Neural cell (in vitro differentiated cells): ENCODE results near the gene EVL. TPM values are rescaled to one million over a fixed set of nuclear protein-coding genes. Genes with fewer than 3 reads are reported as not detected.

Source experiments
- H2AFZ ChIP-seq: fragments of 200-600, 300-800 bp; sonication (generic), shearing (Covaris generic); 2 replicates; pipeline ENCODE4 v1.6.0; 2014; ENCODE audit warnings: low read depth, mild to moderate bottlenecking, antibody characterized with exemption, low read length, moderate library complexity
- H3F3A ChIP-seq: fragments of 200-600 bp; shearing (Covaris generic); 2 replicates; pipeline ENCODE4 v1.6.1; 2016; ENCODE audit warnings: mild to moderate bottlenecking, moderate library complexity, mixed read lengths, antibody characterized with exemption, low read length; ENCODE audit not compliant: insufficient read depth, poor library complexity, severe bottlenecking
- H3K27ac ChIP-seq: fragments of 200-600, 300-800 bp; sonication (generic), shearing (Covaris generic); 2 replicates; pipeline ENCODE4 v1.5.1; 2014; ENCODE audit warnings: mild to moderate bottlenecking, low read length, moderate library complexity
- H3K27me3 ChIP-seq: fragments of 300-800, 200-600 bp; sonication (generic), shearing (Covaris generic); 2 replicates; pipeline ENCODE4 v1.6.0; 2014; ENCODE audit warnings: mild to moderate bottlenecking, low read depth, low read length, moderate library complexity; ENCODE audit not compliant: insufficient read depth
- H3K36me3 ChIP-seq: fragments of 300-800, 200-600 bp; sonication (generic), shearing (Covaris generic); 2 replicates; pipeline ENCODE4 v1.5.1; 2014; ENCODE audit warnings: mild to moderate bottlenecking, antibody characterized with exemption, low read length, moderate library complexity; ENCODE audit not compliant: insufficient read depth
- H3K4me2 ChIP-seq: fragments of 300-800, 200-600 bp; sonication (generic), shearing (Covaris generic); 2 replicates; pipeline ENCODE4 v1.6.0; 2014; ENCODE audit warnings: mild to moderate bottlenecking, low read length
- H3K4me3 ChIP-seq: fragments of 300-800, 200-600 bp; sonication (generic), shearing (Covaris generic); 2 replicates; pipeline ENCODE4 v1.5.1; 2014; ENCODE audit warnings: mild to moderate bottlenecking, low read length, moderate library complexity
- H3K79me2 ChIP-seq: fragments of 200-600 bp; shearing (Covaris generic); replicated peaks from 2 replicates; pipeline ENCODE4 v1.6.0; 2014; ENCODE audit warnings: mild to moderate bottlenecking, low read length, moderate library complexity; ENCODE audit not compliant: insufficient read depth
- H3K9ac ChIP-seq: fragments of 300-800, 200-600 bp; sonication (generic), shearing (Covaris generic); 2 replicates; pipeline ENCODE4 v1.6.1; 2016; ENCODE audit warnings: mild to moderate bottlenecking, low read length, mixed read lengths
- H3K9me2 ChIP-seq: fragments of 200-600 bp; shearing (Covaris generic); 2 replicates; pipeline ENCODE4 v1.6.1; 2016; ENCODE audit warnings: mild to moderate bottlenecking, low read length, mixed read lengths; ENCODE audit not compliant: insufficient read depth
- H3K9me3 ChIP-seq: fragments of 200-600, 300-800 bp; sonication (generic), shearing (Covaris generic); 2 replicates; pipeline ENCODE4 v1.6.1; 2016; ENCODE audit warnings: mild to moderate bottlenecking, mixed run types, low read length, moderate library complexity, mixed read lengths
- H4K20me1 ChIP-seq: fragments of 200-600 bp; shearing (Covaris generic); 2 replicates; pipeline ENCODE4 v1.6.1; 2016; ENCODE audit warnings: mild to moderate bottlenecking, mixed run types; ENCODE audit not compliant: insufficient read depth
- EP300 ChIP-seq: fragments of 450-650 bp; conservative IDR thresholded peaks from 2 replicates; pipeline ENCODE4 v1.6.1; 2014; ENCODE audit warnings: antibody characterized with exemption, mild to moderate bottlenecking, moderate library complexity; ENCODE audit not compliant: poor library complexity, severe bottlenecking
- EZH2 ChIP-seq: fragments of 200-600, 300-800 bp; shearing (Covaris generic), sonication (generic); IDR thresholded peaks from 2 replicates; pipeline ENCODE4 v1.6.1; 2014; ENCODE audit warnings: antibody characterized with exemption, low read length, borderline replicate concordance, mild to moderate bottlenecking; ENCODE audit not compliant: insufficient read depth, poor library complexity, severe bottlenecking
- MXI1 ChIP-seq: fragments of 450-650 bp; conservative IDR thresholded peaks from 2 replicates; pipeline ENCODE4 v1.6.1; 2014; ENCODE audit warnings: antibody characterized with exemption, mild to moderate bottlenecking; ENCODE audit not compliant: poor library complexity, severe bottlenecking
- POLR2AphosphoS5 ChIP-seq: IDR thresholded peaks from 2 replicates; pipeline ENCODE4 v1.6.1; 2012
- RAD21 ChIP-seq: fragments of 450-650 bp; conservative IDR thresholded peaks from 2 replicates; pipeline ENCODE4 v1.6.1; 2014; ENCODE audit warnings: antibody characterized with exemption, mild to moderate bottlenecking, moderate library complexity
- SMC3 ChIP-seq: fragments of 450-650 bp; conservative IDR thresholded peaks from 2 replicates; pipeline ENCODE4 v1.6.1; 2014; ENCODE audit warnings: antibody characterized with exemption, mild to moderate bottlenecking, moderate library complexity; ENCODE audit not compliant: poor library complexity
- TAF1 ChIP-seq: IDR thresholded peaks from 2 replicates; pipeline ENCODE4 v1.6.1; 2012; ENCODE audit warnings: low read depth
- polyA plus RNA-seq: library from polyadenylated mRNA; depleted of rRNA; stranded (reverse); fragments of >200 nt; gene quantifications from 2 replicates; pipeline ENCODE4 v1.2.3, GENCODE V29; 2014
- TF ChIP-seq, protein P1 (sequence below): fragments of 450-650 bp; IDR thresholded peaks from 2 replicates; pipeline ENCODE4 v1.5.1; 2014; ENCODE audit warnings: antibody characterized with exemption, mild to moderate bottlenecking, moderate library complexity; ENCODE audit not compliant: poor library complexity, severe bottlenecking
- TF ChIP-seq, protein P2 (sequence below): IDR thresholded peaks from 2 replicates; pipeline ENCODE4 v1.6.1; 2012; ENCODE audit warnings: borderline replicate concordance

Gene EVL
- polyA plus RNA-seq, 1 donor from 2014 or later: 387 TPM

DNA sequence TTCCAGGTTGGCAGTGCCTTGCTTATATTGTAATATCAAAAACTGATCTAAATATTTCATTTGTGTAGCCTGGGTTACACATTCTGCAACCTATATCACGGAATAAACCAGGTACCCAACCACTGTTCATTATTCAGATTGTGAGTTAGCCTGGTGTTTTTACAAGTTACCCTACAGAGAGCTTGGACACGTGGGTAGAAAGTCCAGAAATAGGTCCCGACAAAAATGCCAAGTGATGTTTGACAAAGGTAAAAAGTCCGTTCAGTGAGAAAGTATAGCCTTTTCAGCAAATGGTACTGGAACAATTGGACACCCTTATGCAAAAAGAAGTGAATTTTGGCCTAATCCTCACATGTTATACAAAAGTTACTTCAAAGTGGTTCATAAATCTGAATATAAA lies 17.6 kb upstream of the EVL start:
- Histone ChIP-seq H3K9ac (no peak overlapping the region), H3K27ac (no peak overlapping the region), H4K20me1 (peaks cover 16% of the 10 kb centered on the region), H3K4me3 (no peak overlapping the region), H3K9me3 (no peaks in the 10 kb centered on the region), H3K9me2 (no peaks in the 10 kb centered on the region), H3K4me2 (no peak overlapping the region), H2AFZ (no peak overlapping the region), H3K36me3 (no peaks in the 10 kb centered on the region), H3K27me3 (no peaks in the 10 kb centered on the region), H3K79me2 (peaks cover 39% of the 10 kb centered on the region), H3F3A (no peaks in the 10 kb centered on the region)
- TF ChIP-seq EZH2: no peak
- no peak for TF ChIP-seq TAF1
- no peak for TF ChIP-seq SMC3
- TF ChIP-seq EP300: no peak
- TF ChIP-seq, protein P1, sequence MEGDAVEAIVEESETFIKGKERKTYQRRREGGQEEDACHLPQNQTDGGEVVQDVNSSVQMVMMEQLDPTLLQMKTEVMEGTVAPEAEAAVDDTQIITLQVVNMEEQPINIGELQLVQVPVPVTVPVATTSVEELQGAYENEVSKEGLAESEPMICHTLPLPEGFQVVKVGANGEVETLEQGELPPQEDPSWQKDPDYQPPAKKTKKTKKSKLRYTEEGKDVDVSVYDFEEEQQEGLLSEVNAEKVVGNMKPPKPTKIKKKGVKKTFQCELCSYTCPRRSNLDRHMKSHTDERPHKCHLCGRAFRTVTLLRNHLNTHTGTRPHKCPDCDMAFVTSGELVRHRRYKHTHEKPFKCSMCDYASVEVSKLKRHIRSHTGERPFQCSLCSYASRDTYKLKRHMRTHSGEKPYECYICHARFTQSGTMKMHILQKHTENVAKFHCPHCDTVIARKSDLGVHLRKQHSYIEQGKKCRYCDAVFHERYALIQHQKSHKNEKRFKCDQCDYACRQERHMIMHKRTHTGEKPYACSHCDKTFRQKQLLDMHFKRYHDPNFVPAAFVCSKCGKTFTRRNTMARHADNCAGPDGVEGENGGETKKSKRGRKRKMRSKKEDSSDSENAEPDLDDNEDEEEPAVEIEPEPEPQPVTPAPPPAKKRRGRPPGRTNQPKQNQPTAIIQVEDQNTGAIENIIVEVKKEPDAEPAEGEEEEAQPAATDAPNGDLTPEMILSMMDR: no peak
- no peak for TF ChIP-seq RAD21
- TF ChIP-seq, protein P2, sequence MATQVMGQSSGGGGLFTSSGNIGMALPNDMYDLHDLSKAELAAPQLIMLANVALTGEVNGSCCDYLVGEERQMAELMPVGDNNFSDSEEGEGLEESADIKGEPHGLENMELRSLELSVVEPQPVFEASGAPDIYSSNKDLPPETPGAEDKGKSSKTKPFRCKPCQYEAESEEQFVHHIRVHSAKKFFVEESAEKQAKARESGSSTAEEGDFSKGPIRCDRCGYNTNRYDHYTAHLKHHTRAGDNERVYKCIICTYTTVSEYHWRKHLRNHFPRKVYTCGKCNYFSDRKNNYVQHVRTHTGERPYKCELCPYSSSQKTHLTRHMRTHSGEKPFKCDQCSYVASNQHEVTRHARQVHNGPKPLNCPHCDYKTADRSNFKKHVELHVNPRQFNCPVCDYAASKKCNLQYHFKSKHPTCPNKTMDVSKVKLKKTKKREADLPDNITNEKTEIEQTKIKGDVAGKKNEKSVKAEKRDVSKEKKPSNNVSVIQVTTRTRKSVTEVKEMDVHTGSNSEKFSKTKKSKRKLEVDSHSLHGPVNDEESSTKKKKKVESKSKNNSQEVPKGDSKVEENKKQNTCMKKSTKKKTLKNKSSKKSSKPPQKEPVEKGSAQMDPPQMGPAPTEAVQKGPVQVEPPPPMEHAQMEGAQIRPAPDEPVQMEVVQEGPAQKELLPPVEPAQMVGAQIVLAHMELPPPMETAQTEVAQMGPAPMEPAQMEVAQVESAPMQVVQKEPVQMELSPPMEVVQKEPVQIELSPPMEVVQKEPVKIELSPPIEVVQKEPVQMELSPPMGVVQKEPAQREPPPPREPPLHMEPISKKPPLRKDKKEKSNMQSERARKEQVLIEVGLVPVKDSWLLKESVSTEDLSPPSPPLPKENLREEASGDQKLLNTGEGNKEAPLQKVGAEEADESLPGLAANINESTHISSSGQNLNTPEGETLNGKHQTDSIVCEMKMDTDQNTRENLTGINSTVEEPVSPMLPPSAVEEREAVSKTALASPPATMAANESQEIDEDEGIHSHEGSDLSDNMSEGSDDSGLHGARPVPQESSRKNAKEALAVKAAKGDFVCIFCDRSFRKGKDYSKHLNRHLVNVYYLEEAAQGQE: no peak
- no peak for TF ChIP-seq MXI1
- no peak for TF ChIP-seq POLR2AphosphoS5

DNA sequence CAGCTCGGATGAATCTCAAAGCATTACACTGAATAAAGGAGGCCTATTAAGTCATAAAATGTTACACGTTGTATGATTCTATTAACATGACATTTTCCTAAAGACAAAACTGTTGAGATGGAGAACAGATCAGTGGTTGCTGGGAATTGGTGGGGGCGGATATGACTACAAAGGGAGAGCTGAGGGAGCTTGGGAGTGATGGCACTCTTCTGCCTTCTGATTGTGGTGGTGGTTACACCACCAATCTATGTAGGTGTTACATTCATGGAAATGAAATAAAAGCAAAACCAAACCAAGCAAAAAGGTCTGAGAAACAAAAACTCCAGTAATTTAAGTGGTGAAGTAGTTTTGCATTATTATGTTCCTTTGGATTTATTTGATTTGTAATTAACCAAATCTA lies 16.4 kb upstream of the EVL start:
- peaks cover 35% of the 10 kb centered on the region for H3K79me2 ChIP-seq
- no peaks in the 10 kb centered on the region for H3K9me3 ChIP-seq
- H3K9ac ChIP-seq: no peak overlapping the region
- no peak overlapping the region for H3K4me3 ChIP-seq
- H3K27ac ChIP-seq: no peak overlapping the region
- H2AFZ ChIP-seq: no peak overlapping the region
- H3K9me2 ChIP-seq: no peaks in the 10 kb centered on the region
- no peaks in the 10 kb centered on the region for H3K27me3 ChIP-seq
- H3F3A ChIP-seq: no peaks in the 10 kb centered on the region
- peaks cover 19% of the 10 kb centered on the region for H4K20me1 ChIP-seq
- no peaks in the 10 kb centered on the region for H3K36me3 ChIP-seq
- H3K4me2 ChIP-seq: no peak overlapping the region
- TF ChIP-seq MXI1 (no peak), RAD21 (no peak), POLR2AphosphoS5 (no peak), EP300 (no peak), SMC3 (no peak), EZH2 (no peak), TAF1 (no peak)
- TF ChIP-seq, protein P2: no peak
- TF ChIP-seq, protein P1: no peak
